Measurements from ENCODE around the gene EIF2S2. TPM values are rescaled to one million over a fixed set of nuclear protein-coding genes. Genes with fewer than 3 reads are reported as not detected.

Gene EIF2S2
- total RNA-seq, 4 donors from 2014 or later, result 39.0 to 79.3 (median 64.4) TPM

GRCh38 chr20:34078540-34078939 is 33.5 kb downstream of the EIF2S2 start:
- Histone ChIP-seq H3K27me3 (no peaks in the 10 kb centered on the region), H3K4me1 (peaks cover 0 to 13% (median 7%) of the 10 kb centered on the region in 3 donors), H3K4me3 (no peak overlapping the region), H3K36me3 (peaks cover 13 to 98% (median 21%) of the 10 kb centered on the region in 3 donors), H3K9me3 (no peaks in the 10 kb centered on the region), H3K27ac (no peak overlapping the region)
- intact Hi-C loops (cut with DNase I), result loop anchor here (5.0 kb wide), 1 partner anchor 151 kb away; no protein-coding TSS in a partner anchor
- TF ChIP-seq POLR2A (IDR thresholded peaks at IDR 0.05) (no peak), CTCF (IDR thresholded peaks at IDR 0.05) (no peak)
- 98% methylated on average over 5 of the region's 5 CpGs; no CpG with 5 or more reads in 1 of the 2 donors for WGBS, 2 donors
- no peak for DNase-seq

GRCh38 chr20:34076952-34077351 is 35.1 kb downstream of the EIF2S2 start:
- peaks cover 13 to 97% (median 22%) of the 10 kb centered on the region in 3 donors for H3K36me3 ChIP-seq
- intact Hi-C loops (cut with DNase I), result loop anchor here (5.0 kb wide), 1 partner anchor 150 kb away; no protein-coding TSS in a partner anchor

GRCh38 chr20:34075647-34076046 is 36.4 kb downstream of the EIF2S2 start:
- 92% methylated on average over 13 to 15 of the region's 16 CpGs for WGBS, 2 donors
- Histone ChIP-seq H3K27me3 (no peaks in the 10 kb centered on the region), H3K4me1 (no peaks in the 10 kb centered on the region), H3K27ac (no peak overlapping the region), H3K4me3 (no peak overlapping the region), H3K9me3 (no peaks in the 10 kb centered on the region), H3K36me3 (peaks cover 13 to 87% (median 21%) of the 10 kb centered on the region in 3 donors)
- intact Hi-C loops (cut with DNase I), result loop anchor here (5.0 kb wide), 1 partner anchor 148 kb away; no protein-coding TSS in a partner anchor
- DNase-seq, result no peak
- TF ChIP-seq POLR2A (IDR thresholded peaks at IDR 0.05) (no peak), CTCF (IDR thresholded peaks at IDR 0.05) (peak in 1 of 6 experiments; percentile 16)

More at GRCh38 chr20:34076952-34077351, 35.1 kb downstream of the EIF2S2 start:
- H3K9me3 ChIP-seq, result no peaks in the 10 kb centered on the region
- no peak overlapping the region for H3K4me3 ChIP-seq
- no peaks in the 10 kb centered on the region for H3K27me3 ChIP-seq
- DNase-seq, result no peak
- TF ChIP-seq POLR2A (IDR thresholded peaks at IDR 0.05) (no peak), CTCF (IDR thresholded peaks at IDR 0.05) (no peak)
- H3K27ac ChIP-seq, result no peak overlapping the region
- 95 to 100% methylated on average over 1 to 8 of the region's 20 CpGs for WGBS, 2 donors
- no peaks in the 10 kb centered on the region for H3K4me1 ChIP-seq

- no peak for DNase-seq
- 61% methylated on average over 4 of the region's 7 CpGs; no CpG with 5 or more reads in 1 of the 2 donors for WGBS, 2 donors
- peaks cover 13 to 73% (median 21%) of the 10 kb centered on the region in 3 donors for H3K36me3 ChIP-seq
- intact Hi-C loops (cut with DNase I), result no loop called here
- no peak overlapping the region for H3K27ac ChIP-seq
- TF ChIP-seq POLR2A (IDR thresholded peaks at IDR 0.05) (no peak), CTCF (IDR thresholded peaks at IDR 0.05) (no peak)
- H3K4me3 ChIP-seq, result no peak overlapping the region
- H3K27me3 ChIP-seq, result no peaks in the 10 kb centered on the region
- H3K9me3 ChIP-seq, result no peaks in the 10 kb centered on the region
- H3K4me1 ChIP-seq, result peaks cover 0 to 11% (median 5%) of the 10 kb centered on the region in 3 donors
These were observed 37.8 kb downstream of the EIF2S2 start for GRCh38 chr20:34074101-34074760.

- Histone ChIP-seq H3K36me3 (peaks cover 13 to 58% (median 20%) of the 10 kb centered on the region in 3 donors), H3K4me3 (no peak overlapping the region), H3K9me3 (no peaks in the 10 kb centered on the region), H3K27ac (no peak overlapping the region), H3K27me3 (no peaks in the 10 kb centered on the region), H3K4me1 (peaks cover 0 to 26% (median 11%) of the 10 kb centered on the region in 3 donors)
- DNase-seq, result no peak
- intact Hi-C loops (cut with DNase I), result no loop called here
- TF ChIP-seq POLR2A (IDR thresholded peaks at IDR 0.05), result no peak
- no peak for TF ChIP-seq CTCF (IDR thresholded peaks at IDR 0.05)
- 90 to 100% methylated on average over 1 of the region's 1 CpG for WGBS, 2 donors
These were observed 39.3 kb downstream of the EIF2S2 start for GRCh38 chr20:34072778-34073177.
